Measurements from ENCODE around the gene CDH22. TPM values are rescaled to one million over a fixed set of nuclear protein-coding genes. Genes with fewer than 3 reads are reported as not detected.

CDH22 gene
- total and polyA plus RNA-seq, 10 of the 15 experiments (the other 5 are each of a cell fraction or from before 2014, with no cell fraction given), result not detected

- in situ Hi-C loops (cut with MboI) (no loop called here), intact Hi-C loops (cut with micrococcal nuclease; ENCODE audit: unreplicated experiment) (no loop called here)
- Histone ChIP-seq H3K9me3 (replicated peaks; ENCODE audit: control insufficient read depth, insufficient read depth, low read length) (no peaks in the 10 kb centered on the region), H3K4me1 (ENCODE audit: control insufficient read depth, insufficient read depth, low read length) (peaks cover 21% of the 10 kb centered on the region), H3K27me3 (replicated peaks in 1 of 2; ENCODE audit: control insufficient read depth in 2 of 2, insufficient read depth in 2 of 2, low read length in 1 of 2) (no peaks in the 10 kb centered on the region; a peak in 1 of 4 replicates), H2AFZ (ENCODE audit: control insufficient read depth, low read depth, low read length) (no peak overlapping the region), H3K4me3 (no peak overlapping the region), H3K79me2 (ENCODE audit: control insufficient read depth, insufficient read depth, low read length) (no peaks in the 10 kb centered on the region; the same call in none of the 2 replicates), H3K4me2 (ENCODE audit: control insufficient read depth, insufficient read depth) (peak overlapping the region; percentile 17; the same call in 1 of the 2 replicates), H4K20me1 (ENCODE audit: control insufficient read depth, insufficient read depth) (peaks cover 9% of the 10 kb centered on the region), H3K27ac (ENCODE audit: control insufficient read depth, insufficient read depth) (no peak overlapping the region; the same call in 1 of the 2 replicates), H3K9ac (ENCODE audit: control insufficient read depth, insufficient read depth, low read length) (no peak overlapping the region), H3K36me3 (ENCODE audit: control insufficient read depth in 2 of 2, insufficient read depth in 2 of 2, low read length in 1 of 2) (peaks cover 7 to 12% of the 10 kb centered on the region in 2 experiments)
- DNase-seq (ENCODE audit: low read depth, low spot score) (peak; percentile 59), ATAC-seq (peak; percentile 55), FAIRE-seq (no peak)
- SMC1A ChIA-PET (ENCODE audit: uncharacterized antibody, unreplicated experiment), result interaction anchor here (0.9 to 5.9 kb wide), 6 partner anchors 9 to 45 kb away, joined by 3 to 39 read pairs (median 6); partner anchors contain the start of gene CD40
- WGBS (ENCODE audit: insufficient coverage, insufficient replicate concordance, low lambda C conversion rate, missing lambda C conversion rate), result 0% methylated on average over 5 of the region's 5 CpGs
- POLR2A ChIA-PET, result interaction anchor here (0.6 to 1.0 kb wide), 4 partner anchors 10 to 61 kb away, joined by 3 to 8 read pairs (median 4); partner anchors contain the start of gene CD40
- BruUV-seq (replicated peaks), result no TSS peak
- RAD21 ChIA-PET (ENCODE audit: unreplicated experiment), result interaction anchor here (0.7 to 3.5 kb wide), 11 partner anchors 9 to 220 kb away, joined by 3 to 22 read pairs (median 4); no protein-coding TSS in a partner anchor
- CTCF ChIA-PET, result interaction anchor here (0.6 to 6.0 kb wide), 21 partner anchors 9 to 281 kb away, joined by 3 to 63 read pairs (median 5); no protein-coding TSS in a partner anchor
- TF ChIP-seq NR2F1 (conservative IDR thresholded peaks at IDR 0.05) (0 out of 2 replicates have a peak, but pooled peaks have one; percentile 9), TCF7 (IDR thresholded peaks at IDR 0.05; ENCODE audit: borderline replicate concordance) (no peak), MEF2A (IDR thresholded peaks at IDR 0.05; ENCODE audit: insufficient read depth, low read depth, low read length) (peak; percentile 78), MTA3 (IDR thresholded peaks at IDR 0.05; ENCODE audit: borderline replicate concordance, low read length) (peak; percentile 89), TCF3 (IDR thresholded peaks at IDR 0.05; ENCODE audit: borderline replicate concordance, insufficient read depth, low read depth, low read length) (0 out of 2 replicates have a peak, but pooled peaks have one; percentile 28), IRF4 (IDR thresholded peaks at IDR 0.05; ENCODE audit: low read depth, low read length) (peak; percentile 46), BCL3 (IDR thresholded peaks at IDR 0.05; ENCODE audit: borderline replicate concordance, insufficient read depth, low read depth, low read length, poor library complexity, severe bottlenecking) (peak; percentile 71), SMARCA5 (IDR thresholded peaks at IDR 0.05) (peak; percentile 88), CUX1 (IDR thresholded peaks at IDR 0.05; ENCODE audit: insufficient replicate concordance, low read depth, low read length) (no peak), ZNF274 (IDR thresholded peaks at IDR 0.05; ENCODE audit: insufficient read depth, insufficient read length) (no peak), POLR2A (IDR thresholded peaks at IDR 0.05; ENCODE audit: low read depth, low read length) (peak; percentile 80), SMAD1 (IDR thresholded peaks at IDR 0.05; ENCODE audit: low read depth, partially characterized antibody) (no peak), SPI1 (IDR thresholded peaks at IDR 0.05; ENCODE audit: borderline replicate concordance, insufficient read depth, low read depth, low read length) (no peak), RELB (IDR thresholded peaks at IDR 0.05; ENCODE audit: low read depth) (peak; percentile 16; the same call in 1 of the 2 replicates), CBX5 (IDR thresholded peaks at IDR 0.05; ENCODE audit: low read depth) (0 out of 2 replicates have a peak, but pooled peaks have one; percentile 44), ZBED1 (IDR thresholded peaks at IDR 0.05; ENCODE audit: borderline replicate concordance) (peak; percentile 79; the same call in 1 of the 2 replicates)
These were observed 178.3 kb downstream of the CDH22 start for GRCh38 chr20:46129955-46130481.

Data from GM12878 (cell line).